Cerebellar nuclear complex (tissue), 1 donor: ENCODE measurements around the gene ADARB2.
"Not testable (repeated sequence)": the region's sequence is repeated elsewhere in the genome, so short reads cannot be mapped to it uniquely, and the experiment has no call there.

Experiments used
- DNase-seq, 2 experiments: peaks; one replicate each; lab custom pipeline; 2025; lab: John Stamatoyannopoulos, UW

Gene ADARB2

DNA sequence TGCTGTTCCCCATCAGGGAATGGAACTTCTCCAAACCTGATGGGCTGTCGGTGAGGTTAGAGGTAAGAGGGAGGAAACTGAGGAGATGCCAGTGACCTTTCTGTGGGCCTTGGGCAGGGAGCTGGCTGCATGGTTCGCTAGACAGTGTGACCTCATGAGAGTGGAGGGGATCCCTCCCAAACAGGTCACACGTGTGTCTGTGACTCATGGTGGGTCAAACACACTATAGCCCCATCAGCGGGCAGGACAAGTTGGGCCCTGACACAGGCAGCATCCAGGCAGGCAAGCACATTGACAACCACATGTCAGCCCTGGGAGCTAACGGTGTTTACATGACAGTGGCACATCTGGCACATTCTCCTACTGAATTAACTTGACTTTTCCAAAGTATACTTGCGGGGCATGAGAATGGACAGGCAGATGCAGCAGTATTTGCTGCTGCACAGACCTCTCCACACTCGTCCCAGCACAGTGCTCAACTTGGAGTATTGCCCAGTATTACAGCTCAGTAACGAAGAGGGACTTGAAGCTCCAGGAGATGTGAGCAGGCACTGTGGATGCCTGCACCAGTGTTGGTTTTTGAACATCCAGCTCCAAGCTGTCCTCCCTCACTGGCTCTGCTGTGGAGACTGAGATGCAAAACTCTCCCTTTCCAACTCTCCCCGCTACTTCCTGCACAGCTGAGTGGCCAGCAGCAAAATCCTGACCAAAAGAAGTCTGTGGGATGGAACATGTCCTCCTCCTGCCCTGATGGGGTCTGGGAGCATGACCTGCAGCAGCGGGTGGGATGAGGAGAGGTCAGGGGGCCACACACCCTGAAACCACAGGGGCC is 481.5 kb downstream of the ADARB2 start:
- no peak for DNase-seq

DNA sequence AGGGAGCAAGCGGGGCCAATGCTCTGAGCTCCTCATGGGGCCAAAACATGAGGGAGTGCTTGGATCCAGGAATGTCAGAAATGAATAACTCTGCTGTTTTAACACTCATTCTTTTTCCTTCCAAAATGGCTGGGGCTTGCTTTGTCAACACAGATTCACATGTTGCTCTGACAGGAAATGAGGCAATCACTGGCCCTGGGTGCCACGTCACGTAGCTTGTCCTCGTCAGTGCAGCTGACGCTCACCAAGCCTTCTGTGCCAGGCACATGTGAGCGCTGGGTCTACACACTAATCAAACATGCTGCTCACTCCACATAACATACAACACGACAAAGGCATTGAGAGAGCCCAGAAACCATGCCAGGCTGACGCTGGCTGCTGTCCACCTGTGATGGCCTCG is 482.2 kb downstream of the ADARB2 start:
- no peak for DNase-seq

DNA sequence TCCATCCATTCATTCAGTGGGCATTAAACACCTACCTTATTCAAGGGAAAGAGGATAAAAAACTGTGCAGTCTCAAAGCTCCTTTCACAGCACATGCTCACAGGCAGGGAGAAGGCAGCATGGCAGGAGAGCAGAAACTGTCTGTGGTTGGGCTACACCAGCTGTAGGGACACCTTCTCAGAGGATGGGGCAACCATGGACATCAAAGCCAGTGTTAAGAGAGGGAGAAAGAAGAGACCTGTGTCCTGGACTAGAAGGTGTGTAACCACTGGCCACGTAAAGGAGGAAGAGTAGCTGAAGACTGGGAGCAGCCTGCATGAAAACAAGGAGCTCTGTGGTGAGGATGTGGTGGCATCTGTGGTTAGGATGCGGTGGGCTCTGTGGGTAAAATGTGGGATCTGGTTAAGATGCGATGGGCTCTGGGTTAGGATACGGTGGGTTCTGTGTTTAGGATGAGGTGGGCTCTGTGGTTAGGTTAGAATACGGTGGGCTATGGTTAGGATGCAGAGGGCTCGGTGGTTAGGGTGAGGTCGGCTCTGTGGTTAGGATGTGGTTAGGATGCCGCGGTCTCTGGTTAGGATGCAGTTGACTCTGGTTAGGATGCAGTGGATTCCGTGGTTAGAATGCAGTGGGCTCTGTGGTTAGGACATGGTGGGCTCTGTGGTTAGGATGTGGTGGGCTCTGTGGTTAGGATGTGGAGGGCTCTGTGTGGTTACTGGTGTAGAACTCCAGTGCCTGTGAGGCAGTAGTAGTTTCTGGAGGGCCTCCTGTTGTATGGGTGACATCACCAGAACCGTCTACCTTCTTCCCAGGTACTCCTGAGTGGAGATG is 483.6 kb downstream of the ADARB2 start:
- no peak for DNase-seq

DNA sequence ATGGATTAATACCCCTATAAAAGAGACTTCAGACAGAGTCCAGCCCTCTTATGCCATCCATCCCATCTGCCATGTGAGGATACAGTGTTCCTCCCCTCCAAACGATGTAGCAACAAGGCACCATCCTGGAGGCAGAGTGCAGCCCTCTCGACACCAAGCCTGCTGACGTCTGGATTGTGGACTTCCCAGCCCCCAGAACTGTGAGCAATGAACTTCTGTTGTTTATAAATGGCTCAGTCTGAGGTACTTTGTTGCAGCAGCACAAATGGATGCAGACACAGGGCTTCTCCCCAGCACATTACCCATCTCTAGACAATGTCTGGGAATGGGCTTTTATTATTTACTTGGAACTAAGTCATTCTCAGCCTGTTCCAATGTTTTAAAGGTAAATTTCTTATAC is 485.6 kb downstream of the ADARB2 start:
- DNase-seq: no peak

DNA sequence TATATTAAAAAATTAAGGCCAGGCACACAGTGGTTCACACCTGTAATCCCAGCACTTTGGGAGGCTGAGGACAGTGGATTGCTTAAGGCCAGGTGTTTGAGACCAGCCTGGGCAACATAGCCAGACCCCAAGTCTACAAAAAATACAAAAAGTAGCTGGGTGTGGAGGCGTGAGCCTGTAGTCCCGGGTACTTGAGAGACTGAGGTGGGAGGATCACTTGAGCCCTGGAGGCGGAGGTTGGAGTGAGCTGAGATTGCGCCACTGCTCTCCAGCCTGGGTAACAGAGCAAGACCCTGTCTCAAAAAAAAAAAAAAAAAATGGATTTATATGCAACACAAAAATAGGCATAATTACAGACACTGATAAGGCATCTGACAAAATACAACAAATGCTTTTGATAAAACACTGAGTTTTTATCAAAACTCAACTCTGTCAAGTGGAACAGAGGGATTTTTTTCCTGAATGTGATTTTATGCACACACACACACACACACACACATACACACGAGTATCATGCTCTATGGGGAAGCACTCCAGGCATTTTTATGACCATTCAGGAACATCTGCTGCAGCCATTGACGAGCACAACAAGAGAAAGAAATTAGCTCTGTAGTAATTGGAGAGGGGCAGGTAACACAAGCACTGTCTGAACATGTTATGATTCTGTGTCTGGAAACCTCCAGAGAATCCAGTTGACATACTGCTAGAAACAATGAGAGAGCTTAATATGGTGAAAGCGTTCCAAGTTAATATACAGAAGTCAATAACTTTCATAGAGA is 488.0 kb downstream of the ADARB2 start:
- DNase-seq: no peak

DNA sequence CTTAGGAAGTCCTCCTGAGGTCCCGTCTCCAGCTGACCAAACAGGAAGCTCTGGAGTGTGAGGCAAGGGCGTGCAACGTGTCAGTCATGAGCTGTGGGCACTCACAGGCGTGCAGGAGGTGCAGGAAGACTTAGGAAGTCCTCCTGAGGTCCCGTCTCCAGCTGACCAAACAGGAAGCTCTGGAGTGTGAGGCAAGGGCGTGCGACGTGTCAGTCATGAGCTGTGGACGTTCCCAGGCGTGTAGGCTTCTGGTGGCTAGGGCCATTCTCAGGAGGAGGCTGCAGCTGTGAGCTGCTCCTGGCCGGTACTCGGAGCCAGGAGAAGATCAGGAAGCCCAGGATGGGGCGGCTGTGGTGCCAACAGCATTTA is 489.1 kb downstream of the ADARB2 start:
- not testable (repeated sequence) for DNase-seq

DNA sequence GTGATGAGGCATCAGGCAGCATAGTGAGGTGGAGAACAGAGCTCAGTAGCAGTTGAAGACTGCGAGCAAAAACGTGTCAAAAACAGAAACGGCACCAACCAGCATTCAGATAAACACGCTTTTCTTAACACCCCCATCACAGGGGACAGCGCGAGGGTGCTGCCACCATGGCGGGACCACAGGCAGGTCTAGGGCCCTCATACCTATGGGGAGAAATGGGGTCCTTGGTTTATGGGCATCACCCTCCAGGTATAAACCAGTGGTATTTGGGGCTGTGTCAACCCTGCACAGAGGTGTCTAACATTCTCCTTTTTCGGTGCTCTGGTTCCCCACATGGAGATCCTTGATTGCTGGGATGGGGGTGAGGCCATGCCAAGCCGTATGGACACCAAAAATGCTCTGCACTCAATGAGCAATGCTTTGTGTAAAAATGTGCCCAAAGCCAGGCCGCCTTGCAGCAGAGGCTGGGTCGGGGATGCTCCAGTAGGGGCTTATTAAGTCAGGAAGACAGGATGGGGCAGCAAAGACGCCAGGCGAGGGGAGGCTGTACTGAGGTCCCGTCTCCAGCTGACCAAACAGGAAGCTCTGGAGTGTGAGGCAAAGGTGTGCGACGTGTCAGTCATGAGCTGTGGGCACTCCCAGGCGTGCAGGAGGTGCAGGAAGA is 489.6 kb downstream of the ADARB2 start:
- no peak for DNase-seq

DNA sequence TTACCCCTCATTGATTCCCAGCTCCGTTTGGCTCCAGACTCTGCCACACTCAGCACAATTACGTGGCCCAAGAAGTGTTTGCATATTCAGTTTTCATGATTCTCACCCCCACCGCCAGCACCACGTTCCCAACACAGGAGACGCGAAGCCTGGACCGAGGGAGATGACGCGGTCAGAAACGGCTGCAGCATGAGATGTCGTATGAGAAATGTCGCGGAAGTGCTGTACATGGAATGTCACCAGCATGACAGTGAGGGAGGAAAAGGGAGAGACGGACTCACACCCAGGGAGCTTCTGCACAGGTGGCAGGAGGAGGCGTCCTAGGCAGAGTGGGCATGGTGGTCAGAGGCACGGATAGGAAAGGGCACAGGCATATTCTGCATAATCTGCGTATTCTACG is 492.8 kb downstream of the ADARB2 start:
- DNase-seq: no peak

DNA sequence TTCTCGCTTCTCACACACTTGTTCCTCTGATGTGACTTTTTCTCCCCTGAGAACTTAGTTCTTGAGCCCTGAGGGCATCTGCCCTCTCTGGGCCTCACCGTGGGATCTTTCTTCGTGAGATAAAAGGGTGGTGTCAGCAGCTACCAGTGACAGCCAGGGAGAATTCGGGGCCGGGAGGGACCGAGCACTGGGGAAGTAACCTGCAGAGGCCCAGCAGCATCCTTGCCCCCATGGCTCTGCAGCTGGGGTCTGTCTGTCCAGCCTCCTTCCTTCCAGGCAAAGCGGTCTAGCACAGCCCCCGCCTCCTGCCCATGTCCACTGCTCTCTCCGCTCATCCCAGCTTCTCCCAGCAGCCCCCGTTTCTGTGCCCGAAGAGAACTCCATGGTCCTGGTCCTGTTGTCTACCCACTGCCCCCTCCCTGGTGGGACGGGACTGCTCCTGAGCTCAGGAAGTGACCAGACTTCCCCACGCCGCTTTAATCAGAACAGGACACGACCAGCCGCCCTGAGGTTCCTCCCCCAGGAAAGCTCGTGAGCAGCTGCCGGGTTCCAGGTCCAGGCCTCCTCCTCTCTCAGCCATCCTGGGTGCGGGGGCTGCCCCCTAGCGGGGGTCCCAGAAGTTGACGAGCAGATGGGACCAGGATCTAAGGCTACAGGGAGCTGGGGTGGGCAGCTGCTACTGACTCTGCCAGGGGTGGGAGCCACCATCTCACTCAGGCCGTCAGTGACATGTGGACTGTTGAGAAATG is 493.7 kb downstream of the ADARB2 start:
- DNase-seq: no peak

DNA sequence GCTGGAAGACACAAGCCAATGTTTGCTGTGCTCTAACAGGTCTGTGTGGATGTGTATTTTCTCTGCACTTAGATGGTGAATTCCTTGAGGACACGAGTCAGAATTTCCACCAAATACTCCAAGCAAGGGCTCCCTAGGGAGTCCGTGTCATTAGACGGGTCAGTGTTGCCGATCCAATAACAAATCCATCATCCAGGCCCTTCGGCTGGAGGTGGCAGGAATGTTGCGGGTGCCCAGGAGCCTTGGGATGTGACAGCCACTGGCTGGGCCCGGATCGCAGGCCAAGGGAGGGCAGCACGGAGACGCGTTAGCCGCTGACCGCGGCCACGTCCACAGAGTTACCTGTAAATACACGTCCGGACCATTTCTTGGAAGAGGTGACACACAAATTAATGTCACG is 494.4 kb downstream of the ADARB2 start:
- DNase-seq: no peak

DNA sequence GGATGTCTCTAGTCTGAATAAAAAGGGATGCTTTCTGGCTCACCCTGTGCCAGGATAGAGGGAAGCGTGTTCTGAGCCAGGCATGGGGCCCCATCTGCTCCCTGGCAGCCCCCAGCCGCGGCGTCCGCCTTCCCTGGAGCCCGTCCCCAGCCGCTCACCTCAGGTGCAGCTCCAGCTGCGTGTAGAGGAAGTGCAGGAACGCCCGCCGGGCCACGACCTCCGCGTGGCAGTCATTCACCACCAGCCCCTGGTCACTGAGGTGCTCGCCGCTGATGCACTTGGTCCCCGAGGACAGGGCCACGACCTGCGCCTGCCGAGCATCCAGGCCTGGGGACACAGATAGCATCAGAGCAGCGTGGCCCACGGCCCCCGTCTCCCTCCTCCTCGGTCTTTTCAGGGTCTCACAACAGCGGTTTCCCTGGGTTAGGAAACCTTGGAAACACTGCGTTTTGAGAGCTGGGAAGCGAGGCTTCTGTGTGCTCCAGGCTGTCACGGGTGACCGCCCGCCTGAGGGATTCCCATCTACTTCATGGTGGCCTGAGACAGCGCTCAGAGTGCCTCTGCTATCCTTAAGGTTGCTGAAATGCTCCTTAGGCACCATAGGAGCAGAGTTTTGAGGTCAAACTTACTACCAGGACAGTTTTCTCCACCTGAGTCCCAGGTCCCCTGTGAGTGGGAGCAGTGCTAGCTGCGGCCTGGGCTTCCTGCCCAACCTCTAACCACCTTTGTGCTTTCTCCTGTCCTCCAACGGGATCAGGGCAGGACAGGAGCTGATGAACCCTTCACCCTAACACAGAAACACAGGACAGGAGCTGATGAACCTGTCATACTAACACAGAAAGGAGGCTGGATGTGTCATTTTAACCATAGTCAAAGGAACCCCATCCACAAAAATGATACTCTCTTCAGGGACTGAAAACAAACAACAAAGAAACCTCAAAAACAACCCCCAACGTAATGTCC is 495.1 kb downstream of the ADARB2 start:
- no peak for DNase-seq

DNA sequence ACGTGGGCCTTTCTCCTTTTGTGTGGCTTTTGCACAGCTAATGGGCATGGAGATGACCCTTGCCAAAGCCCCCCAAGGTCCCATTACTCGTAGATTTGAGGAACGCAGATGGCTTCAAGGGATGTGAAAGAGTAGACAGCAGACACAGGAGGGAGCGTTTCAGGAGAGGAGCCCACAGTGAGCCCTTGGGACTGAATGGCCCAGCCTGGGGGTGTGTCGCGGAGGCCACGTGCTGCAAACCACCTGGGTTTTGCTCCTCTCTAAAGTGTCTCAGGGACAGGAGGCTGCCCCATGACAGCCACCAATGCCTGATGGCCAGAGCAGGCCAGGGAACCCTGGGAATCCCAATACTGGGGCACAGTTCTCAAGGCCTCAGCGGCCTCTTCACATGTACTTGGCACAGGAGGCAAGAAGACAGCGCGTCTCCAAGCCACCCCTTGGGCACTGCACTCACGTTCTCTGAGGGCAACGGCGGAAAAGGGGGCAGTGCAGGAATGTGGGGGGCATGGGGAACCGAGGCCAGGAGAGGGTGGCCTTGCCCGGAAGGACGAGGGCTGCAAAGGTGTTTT is 495.9 kb downstream of the ADARB2 start:
- no peak for DNase-seq

DNA sequence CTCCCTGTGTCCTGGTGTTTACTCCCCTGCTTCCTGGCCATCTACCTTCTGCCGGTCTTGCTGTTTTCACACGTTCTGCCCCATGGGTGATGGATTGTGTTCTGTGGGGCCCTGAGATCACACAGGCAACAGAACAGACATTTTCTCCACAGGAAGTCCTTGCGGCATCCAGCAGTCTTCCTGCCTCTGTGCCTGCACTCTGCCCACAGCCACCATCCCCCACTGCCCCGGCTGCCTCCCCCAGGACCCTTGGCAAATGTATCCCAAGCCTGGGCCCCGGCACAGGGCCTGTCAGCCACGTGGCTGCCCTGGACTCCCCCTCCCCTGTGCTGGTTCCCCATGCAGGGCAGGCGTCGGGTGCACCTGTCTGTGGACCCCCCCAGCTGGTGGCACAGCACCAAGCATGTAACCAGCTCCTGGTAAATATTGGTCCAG is 497.0 kb downstream of the ADARB2 start:
- no peak for DNase-seq

DNA sequence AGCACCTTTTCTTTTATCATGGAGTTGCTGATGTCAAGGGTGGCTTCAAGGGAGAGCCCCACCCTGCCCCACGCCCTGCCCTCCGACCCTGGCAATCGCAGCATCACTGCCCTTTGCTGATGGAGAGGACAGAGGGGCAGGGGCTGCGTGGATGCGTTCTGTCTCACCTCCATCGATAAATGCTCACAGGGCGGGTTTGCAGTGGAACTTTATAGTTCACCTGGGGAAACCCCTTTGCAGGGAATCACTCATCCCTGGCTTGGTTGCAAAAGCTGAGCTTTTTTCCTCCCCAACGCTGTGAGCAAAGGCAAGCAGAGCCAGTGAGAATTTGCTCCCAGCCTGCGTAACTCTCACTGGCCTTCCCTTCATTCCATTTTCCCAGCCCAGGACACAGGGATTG is 504.3 kb downstream of the ADARB2 start:
- DNase-seq: no peak

DNA sequence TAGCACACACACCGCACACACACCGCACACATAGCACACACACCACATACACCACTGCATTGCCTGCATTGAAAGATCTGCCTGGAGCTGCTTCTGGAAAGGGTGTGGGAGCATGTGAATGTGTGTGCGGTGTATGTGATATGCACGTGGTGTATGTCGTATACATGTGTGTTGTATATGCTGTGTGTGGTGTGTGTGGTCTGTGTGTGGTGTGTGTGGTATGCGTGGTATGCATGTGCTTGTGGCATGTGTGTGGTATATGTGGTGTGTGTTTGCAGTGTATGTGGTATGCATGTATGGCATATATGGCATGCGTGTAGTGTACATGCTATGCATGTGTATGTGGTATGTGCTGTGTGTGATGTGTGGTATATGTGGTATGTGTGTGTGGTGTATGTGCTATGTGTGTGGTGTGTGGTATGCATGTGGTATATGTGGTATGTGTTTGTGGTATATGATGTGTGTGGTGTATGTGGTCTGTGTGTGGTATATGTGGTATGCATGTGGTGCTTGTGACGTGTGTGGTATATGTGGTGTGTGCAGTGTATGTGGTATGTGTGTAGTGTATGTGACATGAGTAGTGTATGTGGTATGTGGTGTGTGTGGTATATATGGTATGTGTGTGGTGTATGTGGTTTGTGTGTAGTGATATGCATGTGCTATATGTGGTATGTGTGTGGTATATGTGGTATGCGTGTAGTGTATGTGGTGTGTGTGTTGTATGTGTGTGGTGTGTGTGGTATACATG is 505.0 kb downstream of the ADARB2 start:
- no peak for DNase-seq

DNA sequence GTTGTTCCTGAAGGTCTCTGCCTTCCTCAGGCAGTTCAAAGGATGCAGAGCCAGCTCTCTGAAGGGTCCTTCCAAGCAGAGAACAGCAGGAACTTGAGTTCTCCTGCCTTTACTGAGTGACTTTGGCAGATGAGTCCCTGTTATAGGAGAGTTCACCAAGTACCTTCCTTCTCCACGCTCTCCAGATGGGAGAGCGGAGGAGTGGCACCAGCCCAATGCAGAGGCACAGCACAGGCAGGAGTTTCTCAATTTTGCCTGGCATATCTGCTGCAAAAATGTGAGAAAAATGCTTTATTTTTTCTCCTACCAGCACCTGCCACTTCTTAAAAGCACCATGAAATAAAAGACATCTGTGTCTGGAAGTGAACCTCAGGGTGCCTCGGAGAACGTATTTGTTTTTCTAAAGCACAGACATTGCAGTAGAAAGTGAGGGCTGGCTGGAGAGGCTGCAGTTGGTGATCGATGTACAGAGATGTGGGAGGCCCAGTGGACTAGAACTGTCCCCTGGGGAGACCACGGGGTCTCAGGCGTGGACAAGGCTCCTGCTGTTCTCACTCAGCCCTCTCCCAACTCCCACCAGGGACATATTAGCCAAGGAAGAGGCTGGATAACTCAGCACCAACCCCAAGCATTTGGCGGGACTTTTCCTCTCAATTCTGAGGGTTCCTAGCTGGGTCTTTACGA is 506.6 kb downstream of the ADARB2 start:
- no peak for DNase-seq

DNA sequence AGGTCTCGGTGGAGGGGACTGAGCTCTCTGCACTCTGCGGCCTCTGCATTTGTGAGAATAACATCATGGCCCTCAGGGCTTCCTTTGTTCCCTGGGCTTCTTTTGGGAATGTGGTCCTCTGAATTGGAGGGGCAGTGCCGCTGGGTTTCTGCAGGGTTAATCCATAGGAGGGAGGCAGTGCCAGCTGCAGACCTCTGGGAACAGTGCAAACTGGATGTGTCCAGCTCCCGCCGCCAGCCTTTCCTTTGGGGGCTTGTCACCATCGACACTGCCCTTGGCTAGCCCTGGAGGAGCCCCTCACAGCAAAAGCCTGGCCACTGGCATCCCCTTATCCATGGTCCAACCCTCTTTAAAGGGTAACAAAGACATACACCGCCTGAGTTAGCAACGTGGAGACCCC is 507.2 kb downstream of the ADARB2 start:
- no peak for DNase-seq

DNA sequence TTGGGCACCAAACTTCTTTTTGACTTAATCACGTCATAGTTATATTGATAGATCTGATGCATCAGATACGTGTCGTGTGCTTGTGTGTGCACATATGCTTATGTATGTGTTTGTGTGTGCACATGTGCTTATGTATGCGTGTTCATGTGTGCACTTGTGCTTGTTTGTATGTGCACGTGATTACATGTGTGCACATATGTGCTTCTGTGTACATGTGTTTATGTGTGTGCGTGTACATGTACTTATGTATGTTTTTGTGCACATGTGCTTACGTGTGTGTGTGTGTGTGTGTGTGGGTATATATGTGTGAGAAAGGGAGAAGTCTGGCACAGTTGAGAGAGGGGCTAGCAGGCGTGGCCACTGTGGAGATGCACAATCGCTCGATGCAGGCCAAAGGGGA is 507.8 kb downstream of the ADARB2 start:
- DNase-seq: no peak
